H1 (cell line): ENCODE data around the gene TSTD2. TPM values are rescaled to one million over a fixed set of nuclear protein-coding genes. Genes with fewer than 3 reads are reported as not detected.

Experiments
- ASH2L ChIP-seq: fragments of 200-600, 300-600 bp; sonication (generic); IDR thresholded peaks from one replicate; pipeline ENCODE4 v1.7.1; 2017; ENCODE audit warnings: low read length
- BRCA1 ChIP-seq: IDR thresholded peaks from 2 replicates; pipeline ENCODE4 v1.6.1; 2012; ENCODE audit warnings: low read depth, low read length, improper control_type of control experiment
- CBX5 ChIP-seq: fragments of 300-800, 300-1000 bp; sonication (generic); IDR thresholded peaks from 2 replicates; pipeline ENCODE4 v1.7.1; 2016; ENCODE audit warnings: antibody characterized with exemption, low read length, low read depth
- CTCF ChIP-seq, 3 experiments: IDR thresholded peaks; 1 replicate in 2 of 3; 2 replicates in 1 of 3; pipeline versions ENCODE4 v1.5.1 to v1.6.1; 2011; ENCODE audit warnings: low read length in 3 of 3, mild to moderate bottlenecking in 3 of 3, inconsistent platforms in 2 of 3, low read depth in 1 of 3, moderate library complexity in 1 of 3; ENCODE audit not compliant: insufficient read depth in 1 of 3; ENCODE audit errors: control extremely low read depth in 1 of 3
- GABPA ChIP-seq: IDR thresholded peaks from 2 replicates; pipeline ENCODE4 v1.6.1; 2011; ENCODE audit warnings: mild to moderate bottlenecking, low read length, moderate library complexity, borderline replicate concordance; ENCODE audit not compliant: insufficient read depth
- HDAC6 ChIP-seq: IDR thresholded peaks from one replicate; pipeline ENCODE4 v1.7.1; 2012; ENCODE audit warnings: low read depth, mild to moderate bottlenecking, inconsistent platforms, low read length, moderate library complexity
- NANOG ChIP-seq: IDR thresholded peaks from 2 replicates; pipeline ENCODE4 v1.6.1; 2011; ENCODE audit warnings: low read length, low read depth, mild to moderate bottlenecking, inconsistent platforms; ENCODE audit not compliant: insufficient read depth, poor library complexity, severe bottlenecking
- POLR2A ChIP-seq, 2 experiments: IDR thresholded peaks; 1 replicate in 1 of 2; 2 replicates in 1 of 2; pipeline ENCODE4 v1.6.1; 2011; ENCODE audit warnings: low read depth in 2 of 2, low read length in 2 of 2, mild to moderate bottlenecking in 2 of 2; ENCODE audit errors: control extremely low read depth in 1 of 2
- RAD21 ChIP-seq, 2 experiments: IDR thresholded peaks in 1 of 2; conservative IDR thresholded peaks in 1 of 2; 2 replicates each; pipeline ENCODE4 v1.6.1; 2011; ENCODE audit warnings: low read depth in 2 of 2, low read length in 2 of 2, improper control_type of control experiment in 1 of 2, inconsistent platforms in 1 of 2, mild to moderate bottlenecking in 1 of 2, moderate library complexity in 1 of 2
- SAP30 ChIP-seq: fragments of 300-600 bp; sonication (generic); IDR thresholded peaks from 2 replicates; pipeline ENCODE4 v1.7.1; 2012; ENCODE audit warnings: low read length, moderate library complexity, mild to moderate bottlenecking, inconsistent platforms; ENCODE audit not compliant: insufficient read depth, insufficient replicate concordance
- SRF ChIP-seq: IDR thresholded peaks from 2 replicates; pipeline ENCODE4 v1.6.1; 2011; ENCODE audit warnings: mild to moderate bottlenecking, low read depth, low read length, moderate library complexity
- USF2 ChIP-seq: IDR thresholded peaks from 2 replicates; pipeline ENCODE4 v1.6.1; 2011; ENCODE audit warnings: low read length, improper control_type of control experiment
- YY1 ChIP-seq: IDR thresholded peaks from 2 replicates; pipeline ENCODE4 v1.6.1; 2011; ENCODE audit warnings: low read depth, mild to moderate bottlenecking, low read length
- ZNF274 ChIP-seq: IDR thresholded peaks from 2 replicates; pipeline ENCODE4 v1.7.0; 2012; ENCODE audit warnings: low read length, borderline replicate concordance; ENCODE audit errors: extremely low read depth
- polyA plus RNA-seq, 7 experiments: library from polyadenylated mRNA; depleted of rRNA in 3 of 7; stranded (reverse) in 5 of 7; unstranded in 2 of 7; fragments of >200 nt in 5 of 7; fragments of 200-250 nt in 2 of 7; gene quantifications; 1 replicate in 5 of 7; 2 replicates in 1 of 7; 4 replicates in 1 of 7; pipeline versions ENCODE4 v1.2.1 to v1.2.3, GENCODE V29; 2011 to 2013; ENCODE audit warnings: missing spikeins in 2 of 7, mixed read lengths in 2 of 7
- total RNA-seq: library from RNA; stranded (reverse); fragmentation: NEBNext Ultra II Directional; extraction: Animal tissue kit (Norgen Biotek cat#: 25700); gene quantifications from 2 replicates; pipeline ENCODE4 v1.2.1, GENCODE V29; 2021

TSTD2 gene
- total and polyA plus RNA-seq, 2 of the 8 experiments (the other 6 are each of a cell fraction or from before 2014, with no cell fraction given): 16.1 to 17.5 TPM

GRCh38 chr9:97556721-97557605 is 76.2 kb downstream of the TSTD2 start (continued):
- TF ChIP-seq CBX5: no peak
- TF ChIP-seq BRCA1: no peak
- TF ChIP-seq USF2: no peak
- TF ChIP-seq CTCF (IDR thresholded peaks at IDR 0.05; ENCODE audit: control extremely low read depth in 1 of 3, insufficient read depth in 1 of 3, low read depth in 1 of 3, low read length in 3 of 3): no peak
- TF ChIP-seq SAP30: no peak
- TF ChIP-seq SRF: no peak
- no peak for TF ChIP-seq GABPA
- TF ChIP-seq HDAC6: no peak
- TF ChIP-seq RAD21 (IDR thresholded peaks at IDR 0.05 in 1 of 2, conservative IDR thresholded peaks at IDR 0.05 in 1 of 2; ENCODE audit: low read depth in 2 of 2, low read length in 2 of 2): no peak
- no peak for TF ChIP-seq POLR2A (IDR thresholded peaks at IDR 0.05; ENCODE audit: control extremely low read depth in 1 of 2, low read depth in 2 of 2, low read length in 2 of 2)
- TF ChIP-seq ZNF274: no peak
- no peak for TF ChIP-seq YY1
- TF ChIP-seq ASH2L: no peak
- TF ChIP-seq NANOG: no peak
